Esophagus (tissue), 2 donors: ENCODE data around the gene HRH1. TPM values are rescaled to one million over a fixed set of nuclear protein-coding genes. Genes with fewer than 3 reads are reported as not detected.

Experiments used
- H3K27ac ChIP-seq, 2 donors: one replicate each; pipeline ENCODE4 v1.5.1; 2013; ENCODE audit warnings: low read depth in 2 of 2, mild to moderate bottlenecking in 2 of 2, inconsistent platforms in 1 of 2, low read length in 1 of 2, moderate library complexity in 1 of 2
- H3K27me3 ChIP-seq, 2 donors: one replicate each; pipeline ENCODE4 v1.6.1; 2013; ENCODE audit warnings: low read length in 2 of 2, control low read depth in 1 of 2, mild to moderate bottlenecking in 1 of 2; ENCODE audit not compliant: insufficient read depth in 2 of 2, control insufficient read depth in 1 of 2
- H3K36me3 ChIP-seq, 2 donors: one replicate each; pipeline ENCODE4 v1.6.1; 2013; ENCODE audit warnings: low read length in 1 of 2; ENCODE audit not compliant: control insufficient read depth in 2 of 2, insufficient read depth in 2 of 2
- H3K4me1 ChIP-seq, 2 donors: one replicate each; pipeline ENCODE4 v1.6.1; 2013; ENCODE audit warnings: low read length in 1 of 2; ENCODE audit not compliant: control insufficient read depth in 2 of 2, insufficient read depth in 2 of 2
- H3K4me3 ChIP-seq, 2 donors: one replicate each; pipeline ENCODE4 v1.5.1; 2013; ENCODE audit warnings: low read length in 2 of 2, mild to moderate bottlenecking in 2 of 2, low read depth in 1 of 2, moderate library complexity in 1 of 2
- H3K9me3 ChIP-seq, 2 donors: one replicate each; pipeline ENCODE4 v1.6.1; 2013; ENCODE audit warnings: mild to moderate bottlenecking in 2 of 2, low read depth in 1 of 2, low read length in 1 of 2, moderate library complexity in 1 of 2; ENCODE audit not compliant: control insufficient read depth in 2 of 2, insufficient read depth in 1 of 2
- WGBS, 2 donors: extraction: QIAGEN DNeasy Blood & Tissue Kit; methylation state at CpG; one replicate each; pipeline ENCODE4 v1.1.7; 2013; 5-methylcytosine and 5-hydroxymethylcytosine counted together
- polyA plus RNA-seq, 2 donors: library from polyadenylated mRNA; stranded (reverse); fragments of 200-250 nt; gene quantifications; one replicate each; pipeline ENCODE4 v1.2.3, GENCODE V29; 2013
- donor health status: healthy with polysubstance abuse.
- donor health status: Bipolar disorder and iron deficiency.

Gene HRH1
- polyA plus RNA-seq, 2 donors, result 1.2 to 2.2 TPM

DNA sequence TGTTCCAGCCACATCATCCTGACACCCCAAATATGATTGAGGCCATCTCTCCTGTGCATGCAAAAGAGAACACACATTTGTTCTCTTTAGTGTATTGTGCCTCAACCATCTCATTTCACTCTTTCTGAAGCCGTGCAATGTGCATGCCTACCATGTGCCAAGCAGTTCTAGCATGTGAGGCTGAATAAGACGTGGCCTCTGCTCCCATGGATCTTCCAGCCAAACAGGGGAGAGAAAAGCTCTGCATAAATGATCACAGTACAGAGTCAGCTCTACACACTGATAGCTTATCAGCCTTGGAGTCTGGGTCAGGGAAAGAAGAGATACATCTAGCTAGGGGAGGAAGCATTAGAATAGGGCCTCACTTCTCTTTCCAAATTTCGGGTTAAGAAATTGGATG is 69.7 kb downstream of the HRH1 start:
- 86 to 90% methylated on average over 3 of the region's 3 CpGs for WGBS, 2 donors
- Histone ChIP-seq H3K4me3 (no peak overlapping the region), H3K9me3 (no peaks in the 10 kb centered on the region), H3K36me3 (peaks cover 0 to 2% of the 10 kb centered on the region in 2 donors), H3K27me3 (no peaks in the 10 kb centered on the region), H3K4me1 (peaks cover 0 to 3% of the 10 kb centered on the region in 2 donors), H3K27ac (no peak overlapping the region)

DNA sequence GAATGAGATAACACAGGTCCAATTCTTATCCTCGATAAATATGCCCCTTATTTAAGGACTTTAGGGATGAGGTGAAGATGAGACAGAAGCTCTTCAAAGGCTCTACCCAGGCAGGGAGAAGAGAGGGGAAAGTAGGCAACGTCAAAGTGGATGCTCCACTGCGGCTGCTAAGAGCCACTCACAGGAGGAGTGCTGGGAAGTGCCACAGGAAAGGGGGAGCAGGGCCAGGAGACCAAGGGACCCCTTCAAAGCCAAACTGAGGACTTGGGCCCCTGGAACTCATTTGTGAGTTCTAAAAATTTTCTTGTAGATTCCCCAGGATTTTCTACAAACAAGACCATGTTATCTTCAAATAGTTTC is 70.6 kb downstream of the HRH1 start:
- WGBS, 2 donors, result 83 to 86% methylated on average over 3 of the region's 3 CpGs
- H3K4me3 ChIP-seq, result peak overlapping the region in 1 of 2 donors; percentile 14

DNA sequence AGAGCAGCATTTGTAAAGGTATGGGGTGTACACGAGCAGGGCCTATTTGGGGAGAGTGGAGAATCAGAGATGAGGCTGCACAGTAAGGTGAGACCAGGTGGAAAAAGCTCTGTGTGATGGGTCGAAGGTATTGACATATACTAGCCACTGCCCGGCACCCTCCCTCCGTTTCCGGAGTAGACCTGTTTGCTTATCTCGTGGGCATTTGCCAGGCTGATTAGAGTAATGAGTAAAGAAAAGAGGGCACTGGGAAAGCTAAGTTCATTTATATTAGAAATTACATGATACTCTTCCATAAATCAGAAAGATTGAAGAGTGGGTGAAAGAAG is 71.7 kb downstream of the HRH1 start:
- peak overlapping the region in 1 of 2 donors; percentile 27 for H3K4me3 ChIP-seq
- H3K27ac ChIP-seq, result peak overlapping the region; percentile 86 to 93
- H3K9me3 ChIP-seq, result no peaks in the 10 kb centered on the region
- 68 to 77% methylated on average over 6 of the region's 6 CpGs for WGBS, 2 donors
- H3K27me3 ChIP-seq, result no peaks in the 10 kb centered on the region
- H3K36me3 ChIP-seq, result peaks cover 0 to 2% of the 10 kb centered on the region in 2 donors
- peaks cover 0 to 8% of the 10 kb centered on the region in 2 donors for H3K4me1 ChIP-seq

More for the DNA sequence above, 70.6 kb downstream of the HRH1 start:
- Histone ChIP-seq H3K27ac (peak overlapping the region; percentile 15 to 86), H3K36me3 (peaks cover 0 to 2% of the 10 kb centered on the region in 2 donors), H3K9me3 (no peaks in the 10 kb centered on the region), H3K27me3 (no peaks in the 10 kb centered on the region), H3K4me1 (peaks cover 0 to 4% of the 10 kb centered on the region in 2 donors)

DNA sequence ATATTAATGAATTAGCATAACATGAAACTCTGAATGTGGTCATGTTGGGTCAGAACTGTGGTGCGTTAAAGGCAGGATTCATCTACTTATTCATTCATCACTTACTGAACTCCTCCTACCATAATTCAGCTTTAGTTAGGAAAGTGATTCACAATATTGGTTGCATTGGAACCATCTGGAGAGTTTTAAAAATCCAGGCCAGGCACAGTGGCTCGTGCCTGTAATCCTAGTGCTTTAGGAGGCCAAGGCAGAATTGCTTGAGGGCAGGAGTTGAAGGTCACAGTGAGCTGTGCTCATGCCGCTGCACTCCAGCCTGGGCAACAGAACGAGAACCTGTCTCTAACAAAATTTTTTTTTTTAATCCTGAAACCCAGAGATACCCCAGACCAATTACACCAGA is 73.7 kb downstream of the HRH1 start:
- Histone ChIP-seq H3K4me3 (no peak overlapping the region), H3K27me3 (no peaks in the 10 kb centered on the region), H3K27ac (no peak overlapping the region), H3K4me1 (peaks cover 0 to 8% of the 10 kb centered on the region in 2 donors), H3K36me3 (no peaks in the 10 kb centered on the region), H3K9me3 (no peaks in the 10 kb centered on the region)
- WGBS, 2 donors, result 61 to 72% methylated on average over 4 of the region's 4 CpGs

DNA sequence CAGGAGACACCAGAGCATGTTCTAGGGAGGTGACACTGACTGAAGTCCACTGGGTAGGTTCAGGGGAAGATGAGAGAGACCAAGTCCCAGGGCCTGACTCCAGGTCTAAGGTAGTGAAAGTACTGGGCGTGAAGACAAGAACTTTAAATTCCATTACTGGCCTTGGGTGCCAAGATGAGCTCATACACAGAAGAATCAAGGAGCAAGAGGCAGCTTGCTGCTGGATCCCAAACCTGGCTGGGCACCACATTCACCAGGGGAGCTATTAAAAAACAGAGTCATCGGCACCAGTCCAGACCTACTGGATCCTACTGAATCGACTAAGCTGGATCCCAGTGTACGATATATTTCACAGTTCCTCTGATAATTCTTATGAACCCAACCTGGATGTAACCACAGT is 75.8 kb downstream of the HRH1 start:
- Histone ChIP-seq H3K36me3 (no peaks in the 10 kb centered on the region), H3K27me3 (no peaks in the 10 kb centered on the region), H3K4me3 (no peak overlapping the region), H3K9me3 (no peaks in the 10 kb centered on the region), H3K4me1 (peaks cover 0 to 5% of the 10 kb centered on the region in 2 donors), H3K27ac (no peak overlapping the region)
- 45 to 73% methylated on average over 4 of the region's 4 CpGs for WGBS, 2 donors

DNA sequence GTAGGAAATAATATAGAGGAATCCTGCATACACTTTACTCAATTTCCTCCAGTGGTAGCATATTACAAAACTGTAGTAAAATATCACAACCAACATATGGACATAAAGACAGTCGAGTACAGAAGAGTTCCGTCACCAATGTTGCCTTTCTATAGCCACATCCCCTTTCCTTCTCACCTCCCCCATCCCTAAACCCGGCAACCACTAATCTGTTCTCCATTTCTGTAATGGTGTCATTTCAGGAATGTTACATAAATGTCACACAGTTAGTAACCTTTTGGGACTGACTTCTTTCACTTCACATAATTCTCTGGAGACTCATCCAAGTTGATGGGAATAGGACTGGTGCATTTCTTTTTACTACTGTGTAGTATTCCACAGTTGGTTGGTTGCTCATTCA is 76.5 kb downstream of the HRH1 start:
- H3K9me3 ChIP-seq, result no peaks in the 10 kb centered on the region
- H3K36me3 ChIP-seq, result no peaks in the 10 kb centered on the region
- no peaks in the 10 kb centered on the region for H3K27me3 ChIP-seq
- 65 to 74% methylated on average over 3 of the region's 3 CpGs for WGBS, 2 donors
- peaks cover 0 to 5% of the 10 kb centered on the region in 2 donors for H3K4me1 ChIP-seq
- no peak overlapping the region for H3K27ac ChIP-seq
- no peak overlapping the region for H3K4me3 ChIP-seq

DNA sequence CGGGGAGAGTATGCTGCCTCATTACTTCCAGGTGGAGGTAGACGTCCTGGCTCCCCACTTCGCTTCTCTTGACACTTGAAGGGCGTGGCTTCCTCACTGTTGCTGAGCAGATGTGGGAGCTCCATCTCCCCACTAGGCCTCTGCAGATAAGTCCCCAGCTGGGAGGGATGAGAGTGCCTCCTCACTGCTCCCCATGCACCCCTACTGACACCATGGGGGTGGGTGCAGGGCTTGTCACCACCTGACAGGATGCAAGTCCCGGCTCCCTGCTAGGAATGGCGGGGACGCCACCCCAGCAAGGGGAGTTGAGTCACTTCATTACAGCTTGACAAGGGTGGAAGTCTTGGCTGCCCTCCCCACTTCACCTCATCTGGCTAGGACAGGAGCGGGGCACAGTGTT is 81.1 kb downstream of the HRH1 start:
- H3K27me3 ChIP-seq, result no peaks in the 10 kb centered on the region
- no peak overlapping the region for H3K27ac ChIP-seq
- H3K4me1 ChIP-seq, result no peaks in the 10 kb centered on the region
- H3K9me3 ChIP-seq, result no peaks in the 10 kb centered on the region
- 81 to 84% methylated on average over 8 of the region's 8 CpGs for WGBS, 2 donors
- no peak overlapping the region for H3K4me3 ChIP-seq
- H3K36me3 ChIP-seq, result no peaks in the 10 kb centered on the region

DNA sequence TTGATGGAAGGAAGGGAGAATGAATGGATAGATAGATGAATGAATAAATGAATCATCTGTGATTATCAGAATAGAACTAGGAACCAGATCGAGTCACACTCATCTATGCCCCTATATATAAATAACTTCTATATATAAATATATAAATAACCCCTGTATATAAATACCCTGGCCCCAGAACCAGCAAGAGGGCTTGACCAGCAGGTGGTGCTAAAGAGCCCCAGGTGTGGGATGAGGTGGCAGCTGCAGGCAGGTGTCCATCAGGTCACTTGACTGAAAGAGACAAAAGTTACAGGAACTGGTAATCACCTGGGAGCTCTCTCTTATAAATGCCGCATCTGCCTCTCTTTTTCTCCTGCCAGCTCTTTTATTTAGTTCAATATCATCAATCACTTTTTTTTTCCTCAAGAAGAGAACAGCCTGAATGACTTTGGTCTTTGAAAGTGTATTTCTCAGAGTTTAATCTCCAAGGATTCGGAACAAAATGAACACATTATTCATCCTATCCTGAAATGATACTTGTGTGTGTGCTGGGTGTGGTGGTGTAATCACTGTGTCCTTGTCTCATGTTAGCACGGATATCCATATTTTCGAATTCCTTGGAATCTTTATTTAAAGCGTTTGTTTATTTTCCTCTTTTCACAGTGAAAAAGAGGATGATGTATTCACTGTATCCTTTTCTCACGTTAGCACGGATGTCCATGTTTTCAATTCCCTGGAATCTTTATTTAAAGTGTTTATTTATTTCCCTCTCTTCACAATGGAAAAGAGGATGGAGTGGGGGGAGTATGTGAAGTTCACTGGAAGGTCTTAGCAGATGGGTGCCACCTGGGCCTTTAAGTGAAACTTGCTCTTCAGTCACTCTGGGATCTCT is 82.5 kb downstream of the HRH1 start:
- Histone ChIP-seq H3K27me3 (no peaks in the 10 kb centered on the region), H3K9me3 (no peaks in the 10 kb centered on the region), H3K27ac (no peak overlapping the region), H3K4me1 (no peaks in the 10 kb centered on the region), H3K4me3 (no peak overlapping the region), H3K36me3 (no peaks in the 10 kb centered on the region)
- WGBS, 2 donors, result 30 to 39% methylated on average over 8 of the region's 8 CpGs

DNA sequence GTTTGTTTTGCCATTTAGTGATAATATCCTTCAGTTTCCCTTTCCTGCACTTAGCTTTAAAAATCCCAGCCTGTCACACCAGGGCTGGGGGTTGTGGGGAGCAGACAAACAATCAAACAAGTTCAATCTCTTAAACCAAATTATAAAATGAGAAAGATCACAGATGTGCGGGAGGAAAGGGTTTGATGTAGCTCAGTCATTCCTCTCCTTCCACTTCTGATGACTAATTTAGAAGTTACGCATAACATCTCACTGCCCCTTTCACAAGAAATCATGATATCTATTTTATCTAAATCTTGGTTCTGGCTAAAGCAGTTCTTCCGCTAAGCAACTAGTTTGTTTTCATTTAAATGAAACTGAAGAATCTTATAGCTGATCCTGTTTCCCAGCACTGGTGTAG is 83.8 kb downstream of the HRH1 start:
- Histone ChIP-seq H3K4me1 (no peaks in the 10 kb centered on the region), H3K27ac (no peak overlapping the region), H3K27me3 (no peaks in the 10 kb centered on the region), H3K36me3 (no peaks in the 10 kb centered on the region), H3K4me3 (no peak overlapping the region), H3K9me3 (no peaks in the 10 kb centered on the region)
- 73 to 74% methylated on average over 3 of the region's 3 CpGs for WGBS, 2 donors

DNA sequence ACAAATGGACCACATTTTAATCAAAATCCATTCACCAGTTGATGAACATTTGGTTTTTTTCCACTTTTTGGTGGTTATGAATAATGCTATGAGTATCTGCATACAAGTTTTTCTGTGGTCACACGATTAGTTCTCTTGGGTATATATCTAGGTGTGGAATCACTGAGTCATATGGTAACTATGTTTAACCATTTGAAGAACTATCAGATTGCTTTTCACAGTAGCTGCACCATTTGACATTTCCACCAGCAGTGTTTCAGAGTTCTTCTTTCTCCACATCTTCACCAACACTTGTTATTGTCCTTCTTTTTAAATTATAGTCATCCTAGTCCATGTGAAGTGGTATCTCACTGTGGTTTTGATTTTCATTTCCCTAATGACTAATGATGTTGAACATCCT is 84.6 kb downstream of the HRH1 start:
- H3K4me3 ChIP-seq, result no peak overlapping the region
- H3K27me3 ChIP-seq, result no peaks in the 10 kb centered on the region
- no peaks in the 10 kb centered on the region for H3K36me3 ChIP-seq
- WGBS, 2 donors, result 33 to 57% methylated on average over 1 of the region's 1 CpG
- no peak overlapping the region for H3K27ac ChIP-seq
- no peaks in the 10 kb centered on the region for H3K4me1 ChIP-seq
- no peaks in the 10 kb centered on the region for H3K9me3 ChIP-seq
